ENCODE results near the gene KRTAP5-9.
"Not testable (repeated sequence)": the region's sequence is repeated elsewhere in the genome, so short reads cannot be mapped to it uniquely, and the experiment has no call there.

GRCh38 chr11:71588314-71588713 lies 40.1 kb downstream of the KRTAP5-9 start:
- not testable (repeated sequence) for TF ChIP-seq CTCF, POLR2A (IDR thresholded peaks at IDR 0.05)

Measured in thyroid gland (tissue), 4 donors.